Hepatocyte (in vitro differentiated cells): ENCODE data around the gene LCE3E. TPM values are rescaled to one million over a fixed set of nuclear protein-coding genes. Genes with fewer than 3 reads are reported as not detected.

Source experiments
- DNase-seq: peaks from one replicate; pipeline ENCODE4 v3.0.0-alpha.2; 2016; ENCODE audit warnings: low spot score
- H2AFZ ChIP-seq: fragments of 200-600 bp; sonication (generic); 2 replicates; pipeline ENCODE4 v1.6.0; 2016; ENCODE audit warnings: antibody characterized with exemption, mild to moderate bottlenecking
- H3K27ac ChIP-seq: fragments of 200-600 bp; sonication (generic); 2 replicates; pipeline ENCODE4 v1.5.1; 2016; ENCODE audit warnings: mild to moderate bottlenecking
- H3K27me3 ChIP-seq: fragments of 200-600 bp; sonication (generic); 2 replicates; pipeline ENCODE4 v1.6.1; 2016
- H3K36me3 ChIP-seq: fragments of 200-600 bp; sonication (generic); replicated peaks from 2 replicates; pipeline ENCODE4 v1.5.1; 2016; ENCODE audit warnings: low read depth; ENCODE audit not compliant: insufficient read depth
- H3K4me1 ChIP-seq: fragments of 200-600 bp; sonication (generic); 2 replicates; pipeline ENCODE4 v1.5.1; 2016; ENCODE audit warnings: mild to moderate bottlenecking, moderate library complexity; ENCODE audit not compliant: insufficient read depth
- H3K4me2 ChIP-seq: fragments of 200-600 bp; sonication (generic); 2 replicates; pipeline ENCODE4 v1.6.0; 2016
- H3K4me3 ChIP-seq: fragments of 200-600 bp; sonication (generic); 2 replicates; pipeline ENCODE4 v1.5.1; 2016; ENCODE audit warnings: mild to moderate bottlenecking
- H3K79me2 ChIP-seq: fragments of 200-600 bp; sonication (generic); 2 replicates; pipeline ENCODE4 v1.6.0; 2017; ENCODE audit warnings: mild to moderate bottlenecking
- H3K9me2 ChIP-seq: fragments of 200-600 bp; sonication (generic); replicated peaks from 2 replicates; pipeline ENCODE4 v1.6.0; 2017; ENCODE audit warnings: mild to moderate bottlenecking; ENCODE audit not compliant: insufficient read depth
- H3K9me3 ChIP-seq: fragments of 200-600 bp; sonication (generic); 2 replicates; pipeline ENCODE4 v1.5.1; 2016; ENCODE audit warnings: low read depth, mild to moderate bottlenecking
- H4K20me1 ChIP-seq: fragments of 200-600 bp; sonication (generic); 2 replicates; pipeline ENCODE4 v1.6.0; 2016; ENCODE audit warnings: mild to moderate bottlenecking; ENCODE audit not compliant: insufficient read depth, poor library complexity, severe bottlenecking
- EZH2 ChIP-seq: fragments of 200-600 bp; sonication (generic); IDR thresholded peaks from 2 replicates; pipeline ENCODE4 v1.6.1; 2016; ENCODE audit warnings: antibody characterized with exemption, mild to moderate bottlenecking, borderline replicate concordance
- EZH2phosphoT487 ChIP-seq: fragments of 200-600 bp; sonication (generic); IDR thresholded peaks from one replicate; pipeline ENCODE4 v1.6.1; 2018; ENCODE audit warnings: antibody characterized with exemption, mild to moderate bottlenecking, low read depth, moderate library complexity; ENCODE audit not compliant: unreplicated experiment, severe bottlenecking
- WGBS: methylation state at CpG from one replicate; pipeline ENCODE4 v1.1.6; 2016; ENCODE audit warnings: low lambda C conversion rate; ENCODE audit errors: missing lambda C conversion rate; 5-methylcytosine and 5-hydroxymethylcytosine counted together
- polyA plus RNA-seq: library from polyadenylated mRNA; unstranded; fragments of >200 nt; fragmentation: Nextera tagmentation; extraction: Ambion mirVana; gene quantifications from 2 replicates; pipeline ENCODE4 v1.2.1, GENCODE V29; 2016
- total RNA-seq: library from RNA; depleted of rRNA; stranded (reverse); fragments of >200 nt; gene quantifications from 2 replicates; pipeline ENCODE4 v1.2.3, GENCODE V29; 2014
- TF ChIP-seq, protein P1 (sequence below): fragments of 200-600 bp; sonication (generic); IDR thresholded peaks from 2 replicates; pipeline ENCODE4 v1.5.1; 2016; ENCODE audit warnings: antibody characterized with exemption, mild to moderate bottlenecking; ENCODE audit not compliant: poor library complexity

Gene LCE3E
- total and polyA plus RNA-seq, 2 experiments from 2014 or later = not detected

DNA sequence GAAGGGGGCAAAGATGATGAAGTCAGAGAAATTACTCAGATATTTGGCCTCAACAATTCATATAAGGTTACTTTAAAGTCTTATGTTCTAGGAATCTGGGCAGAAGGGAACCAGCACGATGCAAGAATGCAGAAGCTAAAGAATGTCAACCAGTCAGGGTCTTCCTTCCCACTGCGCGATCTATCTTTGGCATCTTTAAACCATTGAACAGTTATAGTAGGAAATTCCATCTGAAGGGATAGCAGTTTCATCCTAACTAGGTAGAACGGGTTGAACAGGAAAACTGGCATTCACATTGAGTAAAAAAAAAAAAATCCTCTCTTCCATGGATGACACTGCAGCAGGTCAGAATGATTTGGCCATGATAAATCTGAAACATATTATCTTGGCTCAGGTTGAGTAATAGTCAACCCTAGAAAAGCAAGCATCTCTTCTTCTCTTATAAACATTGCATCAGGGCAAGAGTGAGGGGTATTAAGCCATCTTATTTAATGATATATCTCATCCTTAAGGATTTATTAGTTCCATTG is 46.0 kb downstream of the LCE3E start:
- H3K27ac ChIP-seq = no peak overlapping the region
- H3K4me1 ChIP-seq = no peaks in the 10 kb centered on the region
- H3K27me3 ChIP-seq = no peaks in the 10 kb centered on the region
- H3K9me2 ChIP-seq = no peaks in the 10 kb centered on the region
- WGBS = 54% methylated on average over 4 of the region's 4 CpGs
- H3K4me2 ChIP-seq = no peak overlapping the region
- no peak for DNase-seq
- H3K36me3 ChIP-seq = no peaks in the 10 kb centered on the region
- H3K79me2 ChIP-seq = no peaks in the 10 kb centered on the region
- no peaks in the 10 kb centered on the region for H4K20me1 ChIP-seq
- H3K4me3 ChIP-seq = no peak overlapping the region
- peaks cover 3% of the 10 kb centered on the region for H3K9me3 ChIP-seq
- TF ChIP-seq EZH2phosphoT487 (no peak), EZH2 (no peak)
- TF ChIP-seq, protein P1, sequence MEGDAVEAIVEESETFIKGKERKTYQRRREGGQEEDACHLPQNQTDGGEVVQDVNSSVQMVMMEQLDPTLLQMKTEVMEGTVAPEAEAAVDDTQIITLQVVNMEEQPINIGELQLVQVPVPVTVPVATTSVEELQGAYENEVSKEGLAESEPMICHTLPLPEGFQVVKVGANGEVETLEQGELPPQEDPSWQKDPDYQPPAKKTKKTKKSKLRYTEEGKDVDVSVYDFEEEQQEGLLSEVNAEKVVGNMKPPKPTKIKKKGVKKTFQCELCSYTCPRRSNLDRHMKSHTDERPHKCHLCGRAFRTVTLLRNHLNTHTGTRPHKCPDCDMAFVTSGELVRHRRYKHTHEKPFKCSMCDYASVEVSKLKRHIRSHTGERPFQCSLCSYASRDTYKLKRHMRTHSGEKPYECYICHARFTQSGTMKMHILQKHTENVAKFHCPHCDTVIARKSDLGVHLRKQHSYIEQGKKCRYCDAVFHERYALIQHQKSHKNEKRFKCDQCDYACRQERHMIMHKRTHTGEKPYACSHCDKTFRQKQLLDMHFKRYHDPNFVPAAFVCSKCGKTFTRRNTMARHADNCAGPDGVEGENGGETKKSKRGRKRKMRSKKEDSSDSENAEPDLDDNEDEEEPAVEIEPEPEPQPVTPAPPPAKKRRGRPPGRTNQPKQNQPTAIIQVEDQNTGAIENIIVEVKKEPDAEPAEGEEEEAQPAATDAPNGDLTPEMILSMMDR = no peak
- H2AFZ ChIP-seq = no peak overlapping the region

DNA sequence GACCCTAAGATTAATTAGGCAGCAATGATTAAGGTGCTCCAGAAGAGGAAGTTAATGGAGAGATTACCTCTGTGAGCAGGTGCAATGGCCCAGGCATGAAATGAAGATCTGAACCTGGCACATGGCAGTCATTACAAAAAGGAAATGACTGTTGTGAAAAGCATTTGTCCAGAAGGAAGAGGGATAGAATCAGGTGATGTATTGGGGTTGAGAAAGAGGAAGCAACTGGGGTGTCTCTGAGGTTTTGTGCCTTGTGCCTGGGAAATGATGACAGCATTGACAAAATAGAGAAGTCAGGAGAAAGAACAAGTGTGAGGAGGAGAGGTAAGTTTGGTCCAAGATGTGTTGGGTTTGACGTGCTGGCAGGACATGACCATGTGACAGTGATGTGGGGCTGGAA is 46.7 kb downstream of the LCE3E start:
- H3K4me2 ChIP-seq = no peak overlapping the region
- H3K27ac ChIP-seq = no peak overlapping the region
- WGBS = 64% methylated on average over 1 of the region's 1 CpG
- TF ChIP-seq, protein P1 = no peak
- TF ChIP-seq EZH2 = no peak
- no peak for TF ChIP-seq EZH2phosphoT487
- H2AFZ ChIP-seq = no peak overlapping the region
- H3K4me1 ChIP-seq = no peaks in the 10 kb centered on the region
- H3K9me2 ChIP-seq = no peaks in the 10 kb centered on the region
- no peaks in the 10 kb centered on the region for H4K20me1 ChIP-seq
- no peaks in the 10 kb centered on the region for H3K27me3 ChIP-seq
- DNase-seq = no peak
- no peak overlapping the region for H3K4me3 ChIP-seq
- no peaks in the 10 kb centered on the region for H3K36me3 ChIP-seq
- H3K79me2 ChIP-seq = no peaks in the 10 kb centered on the region
- H3K9me3 ChIP-seq = peaks cover 3% of the 10 kb centered on the region

DNA sequence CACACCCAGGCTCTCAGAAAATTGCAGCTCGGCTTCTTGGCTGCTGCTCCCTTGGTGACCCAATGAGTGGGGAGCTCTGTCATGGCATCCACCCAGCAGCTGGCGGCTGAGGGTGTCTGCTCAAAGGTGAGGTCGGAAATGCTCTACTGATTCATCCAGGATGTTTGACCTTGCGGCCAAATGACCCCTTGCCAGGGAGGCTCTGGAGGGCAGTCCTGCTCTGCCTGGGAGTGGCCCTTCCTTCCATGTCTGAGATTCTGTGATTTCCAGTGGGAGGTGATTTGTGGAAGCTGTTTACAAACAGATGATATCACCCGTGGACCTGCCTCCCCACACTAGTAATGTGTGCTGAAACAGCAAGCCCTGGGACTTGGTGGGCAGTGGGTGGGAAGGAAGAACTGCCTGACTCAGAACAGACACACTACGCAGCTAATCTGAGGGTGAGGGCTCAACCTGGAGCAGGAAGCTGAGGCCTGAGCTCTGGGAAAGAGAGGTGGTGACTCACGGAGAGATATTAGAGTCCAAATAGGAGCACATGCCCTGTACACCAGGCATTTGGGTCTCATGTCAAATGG is 49.3 kb downstream of the LCE3E start:
- Histone ChIP-seq H2AFZ (no peak overlapping the region), H3K36me3 (no peaks in the 10 kb centered on the region), H3K4me1 (no peaks in the 10 kb centered on the region), H3K9me3 (no peaks in the 10 kb centered on the region), H3K9me2 (no peaks in the 10 kb centered on the region), H3K4me3 (no peak overlapping the region), H3K4me2 (no peak overlapping the region), H3K27ac (no peak overlapping the region), H3K79me2 (no peaks in the 10 kb centered on the region), H3K27me3 (no peaks in the 10 kb centered on the region), H4K20me1 (no peaks in the 10 kb centered on the region)
- no peak for DNase-seq
- no peak for TF ChIP-seq EZH2
- TF ChIP-seq, protein P1 = no peak
- no peak for TF ChIP-seq EZH2phosphoT487
- 60% methylated on average over 7 of the region's 7 CpGs for WGBS
